Astrocyte of the cerebellum (primary cell): ENCODE data around the gene SH3BGR.

Source experiments
- DNase-seq: peaks from one replicate; pipeline ENCODE4 v3.0.0-alpha.2; 2011; ENCODE audit warnings: low read depth
- H3K4me3 ChIP-seq: 2 replicates; pipeline ENCODE4 v1.5.1; 2011; ENCODE audit warnings: mild to moderate bottlenecking, low read depth, low read length, moderate library complexity
- CTCF ChIP-seq: IDR thresholded peaks from 2 replicates; pipeline ENCODE4 v1.5.1; 2012; ENCODE audit warnings: low read length, low read depth, moderate library complexity, mild to moderate bottlenecking; ENCODE audit errors: missing control alignments
- in situ Hi-C: cut with HindIII; loops from 2 replicates; pipeline ENCODE4 v1.10.0; 2017; ENCODE audit warnings: low sequenced_read_pairs

Gene SH3BGR

GRCh38 chr21:39456665-39457064 lies 4.9 kb downstream of the SH3BGR start:
- no peak for DNase-seq

GRCh38 chr21:39461419-39461818 lies 9.6 kb downstream of the SH3BGR start:
- in situ Hi-C loops: no loop called here
- no peak overlapping the region for H3K4me3 ChIP-seq
- no peak for DNase-seq
- TF ChIP-seq CTCF: no peak

More at GRCh38 chr21:39456665-39457064, 4.9 kb downstream of the SH3BGR start:
- peak; percentile 26 for TF ChIP-seq CTCF
- in situ Hi-C loops: no loop called here
- H3K4me3 ChIP-seq: no peak overlapping the region

GRCh38 chr21:39463308-39463707 lies 11.5 kb downstream of the SH3BGR start:
- no peak overlapping the region for H3K4me3 ChIP-seq
- no peak for TF ChIP-seq CTCF
- DNase-seq: no peak
- in situ Hi-C loops: no loop called here

- in situ Hi-C loops: no loop called here
These were observed 14.8 kb downstream of the SH3BGR start for GRCh38 chr21:39466584-39466983.

GRCh38 chr21:39467746-39468145 lies 16.0 kb downstream of the SH3BGR start:
- in situ Hi-C loops: no loop called here
- H3K4me3 ChIP-seq: no peak overlapping the region
- TF ChIP-seq CTCF: no peak
- no peak for DNase-seq

More at GRCh38 chr21:39466584-39466983, 14.8 kb downstream of the SH3BGR start:
- no peak for DNase-seq
- no peak overlapping the region for H3K4me3 ChIP-seq
- TF ChIP-seq CTCF: no peak

GRCh38 chr21:39468559-39468958 lies 16.8 kb downstream of the SH3BGR start:
- no peak for DNase-seq
- no peak overlapping the region for H3K4me3 ChIP-seq
- no peak for TF ChIP-seq CTCF
- in situ Hi-C loops: no loop called here

GRCh38 chr21:39471598-39471997 lies 19.8 kb downstream of the SH3BGR start:
- in situ Hi-C loops: no loop called here
- DNase-seq: no peak
- H3K4me3 ChIP-seq: no peak overlapping the region
- TF ChIP-seq CTCF: no peak
